Mesendoderm (in vitro differentiated cells): ENCODE data around the gene CNTRL.

Experiments used
- DNase-seq: peaks from one replicate; pipeline ENCODE4 v3.0.0; 2013
- H2AK5ac ChIP-seq: 2 replicates; pipeline ENCODE4 v1.6.1; 2013; ENCODE audit warnings: low read length, inconsistent platforms
- H2BK120ac ChIP-seq: 2 replicates; pipeline ENCODE4 v1.6.1; 2013; ENCODE audit warnings: low read depth, mild to moderate bottlenecking, low read length, moderate library complexity, mixed read lengths
- H2BK15ac ChIP-seq: replicated peaks from 2 replicates; pipeline ENCODE4 v1.6.1; 2013; ENCODE audit warnings: low read depth, mild to moderate bottlenecking, moderate library complexity
- H2BK5ac ChIP-seq: 2 replicates; pipeline ENCODE4 v1.6.1; 2013; ENCODE audit warnings: low read length, inconsistent platforms
- H3K18ac ChIP-seq: 2 replicates; pipeline ENCODE4 v1.6.1; 2013; ENCODE audit warnings: mild to moderate bottlenecking, low read length, mixed read lengths
- H3K23ac ChIP-seq: one replicate; pipeline ENCODE4 v1.6.1; 2013; ENCODE audit warnings: low read length
- H3K27ac ChIP-seq: 2 replicates; pipeline ENCODE4 v1.5.1; 2013; ENCODE audit warnings: low read depth, mild to moderate bottlenecking, inconsistent platforms, low read length, moderate library complexity
- H3K27me3 ChIP-seq: 2 replicates; pipeline ENCODE4 v1.6.1; 2013; ENCODE audit warnings: low read length, control low read depth, mild to moderate bottlenecking, inconsistent platforms; ENCODE audit not compliant: insufficient read depth, poor library complexity
- H3K36me3 ChIP-seq: 2 replicates; pipeline ENCODE4 v1.6.1; 2013; ENCODE audit warnings: low read length, inconsistent platforms; ENCODE audit not compliant: control insufficient read depth, insufficient read depth
- H3K4ac ChIP-seq: one replicate; pipeline ENCODE4 v1.6.1; 2013; ENCODE audit warnings: low read depth, mild to moderate bottlenecking, low read length, moderate library complexity
- H3K4me1 ChIP-seq: 2 replicates; pipeline ENCODE4 v1.6.1; 2013; ENCODE audit warnings: low read depth, low read length, inconsistent platforms; ENCODE audit not compliant: control insufficient read depth
- H3K4me2 ChIP-seq: 2 replicates; pipeline ENCODE4 v1.6.1; 2013; ENCODE audit warnings: low read length
- H3K4me3 ChIP-seq: 2 replicates; pipeline ENCODE4 v1.5.1; 2013; ENCODE audit warnings: mild to moderate bottlenecking, low read length
- H3K56ac ChIP-seq: one replicate; pipeline ENCODE4 v1.6.1; 2013; ENCODE audit warnings: low read length
- H3K79me1 ChIP-seq: 2 replicates; pipeline ENCODE4 v1.6.1; 2013; ENCODE audit warnings: low read length, inconsistent platforms
- H3K79me2 ChIP-seq: 2 replicates; pipeline ENCODE4 v1.6.1; 2013; ENCODE audit warnings: mild to moderate bottlenecking, low read length; ENCODE audit not compliant: control insufficient read depth, insufficient read depth
- H3K9ac ChIP-seq: 2 replicates; pipeline ENCODE4 v1.6.1; 2013; ENCODE audit warnings: low read length, inconsistent platforms
- H4K5ac ChIP-seq: one replicate; pipeline ENCODE4 v1.6.1; 2013; ENCODE audit warnings: low read length
- H4K8ac ChIP-seq: one replicate; pipeline ENCODE4 v1.6.1; 2013; ENCODE audit warnings: low read depth, mild to moderate bottlenecking, control low read depth, low read length, moderate library complexity
- WGBS: extraction: QIAGEN DNeasy Blood & Tissue Kit; methylation state at CpG from one replicate; pipeline ENCODE4 v1.1.7; 2013; ENCODE audit warnings: low lambda C conversion rate, missing lambda C conversion rate; ENCODE audit not compliant: insufficient coverage; ENCODE audit errors: extremely low coverage; 5-methylcytosine and 5-hydroxymethylcytosine counted together

The CNTRL gene

GRCh38 chr9:121183666-121184423, 109.1 kb downstream of the CNTRL start:
- Histone ChIP-seq H3K36me3 (no peaks in the 10 kb centered on the region), H3K4me3 (no peak overlapping the region), H3K27me3 (no peaks in the 10 kb centered on the region), H3K23ac (no peak overlapping the region), H2BK15ac (no peak overlapping the region), H3K79me1 (peaks cover 2% of the 10 kb centered on the region), H4K8ac (no peak overlapping the region), H3K18ac (no peak overlapping the region), H4K5ac (no peak overlapping the region), H3K9ac (no peak overlapping the region), H2BK5ac (no peak overlapping the region), H2BK120ac (no peak overlapping the region), H3K4me2 (no peak overlapping the region), H3K4me1 (peaks cover 2% of the 10 kb centered on the region), H3K56ac (no peak overlapping the region), H2AK5ac (no peak overlapping the region), H3K4ac (no peak overlapping the region), H3K27ac (no peak overlapping the region), H3K79me2 (no peaks in the 10 kb centered on the region)
- no peak for DNase-seq
- no CpG with 5 or more reads among the region's 3 CpGs for WGBS

DNA sequence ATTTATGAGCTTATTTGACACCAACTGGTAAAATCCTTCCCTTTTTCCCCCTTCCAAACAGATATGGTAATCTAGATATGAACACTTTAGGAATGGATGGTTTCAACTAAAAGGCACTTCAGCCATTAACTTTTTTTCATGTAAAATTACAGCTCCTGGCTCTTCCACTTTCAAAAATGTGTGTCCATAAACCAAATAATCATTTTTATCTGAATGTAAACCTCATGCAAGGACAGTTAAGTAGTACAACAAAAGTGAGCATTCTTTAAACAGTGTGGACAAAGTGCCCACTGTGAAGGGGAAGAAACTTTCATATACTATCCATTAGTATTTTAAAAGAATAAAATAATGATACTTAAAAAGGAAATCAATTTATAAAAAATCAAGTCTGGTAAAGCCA, 109.7 kb downstream of the CNTRL start:
- H3K36me3 ChIP-seq: no peaks in the 10 kb centered on the region
- H2BK5ac ChIP-seq: no peak overlapping the region

GRCh38 chr9:121185178-121185745, 110.5 kb downstream of the CNTRL start:
- H2BK5ac ChIP-seq: no peak overlapping the region
- no peak overlapping the region for H2BK120ac ChIP-seq
- no peak overlapping the region for H3K27ac ChIP-seq
- DNase-seq: no peak
- H3K18ac ChIP-seq: no peak overlapping the region
- H3K4me3 ChIP-seq: no peak overlapping the region
- H4K8ac ChIP-seq: no peak overlapping the region
- H3K36me3 ChIP-seq: no peaks in the 10 kb centered on the region
- H2AK5ac ChIP-seq: no peak overlapping the region
- no peaks in the 10 kb centered on the region for H3K27me3 ChIP-seq
- no peak overlapping the region for H3K4me2 ChIP-seq
- peaks cover 4% of the 10 kb centered on the region for H3K79me1 ChIP-seq
- no peak overlapping the region for H3K23ac ChIP-seq
- no peak overlapping the region for H3K56ac ChIP-seq
- no peak overlapping the region for H4K5ac ChIP-seq
- no peak overlapping the region for H3K9ac ChIP-seq
- H2BK15ac ChIP-seq: no peak overlapping the region
- no peak overlapping the region for H3K4ac ChIP-seq
- peaks cover 2% of the 10 kb centered on the region for H3K79me2 ChIP-seq
- peaks cover 2% of the 10 kb centered on the region for H3K4me1 ChIP-seq
- no CpG with 5 or more reads among the region's 3 CpGs for WGBS

More for the DNA sequence above, 109.7 kb downstream of the CNTRL start:
- no peak overlapping the region for H2BK15ac ChIP-seq
- no peak overlapping the region for H3K56ac ChIP-seq
- no peak overlapping the region for H4K5ac ChIP-seq
- no peaks in the 10 kb centered on the region for H3K79me2 ChIP-seq
- H2AK5ac ChIP-seq: no peak overlapping the region
- H3K79me1 ChIP-seq: peaks cover 2% of the 10 kb centered on the region
- no peak for DNase-seq
- no peak overlapping the region for H4K8ac ChIP-seq
- no peak overlapping the region for H2BK120ac ChIP-seq
- no peak overlapping the region for H3K9ac ChIP-seq
- no peak overlapping the region for H3K4me3 ChIP-seq
- H3K4me1 ChIP-seq: peaks cover 2% of the 10 kb centered on the region
- no peak overlapping the region for H3K4ac ChIP-seq
- H3K23ac ChIP-seq: no peak overlapping the region
- no peaks in the 10 kb centered on the region for H3K27me3 ChIP-seq
- no peak overlapping the region for H3K27ac ChIP-seq
- H3K18ac ChIP-seq: no peak overlapping the region
- H3K4me2 ChIP-seq: no peak overlapping the region

DNA sequence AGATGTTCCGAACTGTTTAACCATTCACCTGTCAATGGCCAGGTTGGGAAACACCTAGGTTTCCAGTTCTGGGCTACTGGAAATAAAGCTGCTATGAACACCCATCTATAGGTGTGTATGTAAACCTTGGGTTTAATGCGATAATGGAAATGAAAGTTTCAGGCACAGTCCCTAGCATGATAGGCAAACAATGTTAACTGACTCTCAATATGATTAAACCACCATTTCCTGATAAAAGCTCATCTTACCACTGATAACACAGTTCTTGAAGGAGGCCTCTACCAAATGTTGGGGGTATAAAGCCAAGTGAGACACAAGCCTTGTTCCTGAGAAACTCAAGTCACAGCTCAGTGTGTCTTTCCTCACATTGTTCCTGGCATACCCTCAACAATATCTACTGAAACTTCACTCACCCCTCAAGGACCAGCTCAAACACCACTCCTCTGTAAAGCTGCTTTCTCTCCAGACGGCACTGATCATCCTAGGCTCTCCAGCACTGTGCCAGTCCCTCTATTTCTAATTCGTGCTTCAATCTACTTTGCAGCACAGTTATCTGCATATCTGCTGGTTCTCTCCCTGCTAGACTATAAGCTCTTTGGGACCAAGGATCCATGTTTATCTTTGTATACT, 111.1 kb downstream of the CNTRL start:
- H2BK15ac ChIP-seq: no peak overlapping the region
- peaks cover 4% of the 10 kb centered on the region for H3K79me2 ChIP-seq

GRCh38 chr9:121187636-121188305, 113.0 kb downstream of the CNTRL start:
- Histone ChIP-seq H3K4ac (no peak overlapping the region), H2BK15ac (no peak overlapping the region), H3K27me3 (no peaks in the 10 kb centered on the region), H3K23ac (no peak overlapping the region), H2BK5ac (no peak overlapping the region), H3K4me1 (peaks cover 2% of the 10 kb centered on the region), H3K4me3 (no peak overlapping the region), H3K18ac (no peak overlapping the region), H4K8ac (no peak overlapping the region), H3K27ac (no peak overlapping the region), H3K79me1 (peaks cover 8% of the 10 kb centered on the region), H3K36me3 (no peaks in the 10 kb centered on the region), H3K9ac (no peak overlapping the region), H3K4me2 (no peak overlapping the region), H3K79me2 (peaks cover 8% of the 10 kb centered on the region), H2AK5ac (no peak overlapping the region), H4K5ac (no peak overlapping the region), H2BK120ac (no peak overlapping the region), H3K56ac (no peak overlapping the region)
- no CpG with 5 or more reads among the region's 3 CpGs for WGBS
- DNase-seq: peak; percentile 32

More for the DNA sequence above, 111.1 kb downstream of the CNTRL start:
- no peak overlapping the region for H3K9ac ChIP-seq
- H4K5ac ChIP-seq: no peak overlapping the region
- H3K18ac ChIP-seq: no peak overlapping the region
- WGBS: no CpG with 5 or more reads among the region's 4 CpGs
- DNase-seq: peak; percentile 73
- peaks cover 6% of the 10 kb centered on the region for H3K79me1 ChIP-seq
- H4K8ac ChIP-seq: no peak overlapping the region
- H2BK5ac ChIP-seq: no peak overlapping the region
- H3K23ac ChIP-seq: no peak overlapping the region
- no peak overlapping the region for H2AK5ac ChIP-seq
- no peak overlapping the region for H3K56ac ChIP-seq
- H3K4me1 ChIP-seq: peaks cover 2% of the 10 kb centered on the region
- H3K27ac ChIP-seq: no peak overlapping the region
- no peaks in the 10 kb centered on the region for H3K27me3 ChIP-seq
- no peak overlapping the region for H2BK120ac ChIP-seq
- no peak overlapping the region for H3K4me3 ChIP-seq
- H3K36me3 ChIP-seq: no peaks in the 10 kb centered on the region
- no peak overlapping the region for H3K4me2 ChIP-seq
- H3K4ac ChIP-seq: no peak overlapping the region
